ENCODE measurements around the gene SUGP1.

SUGP1 gene

GRCh38 chr19:19342086-19343015 lies 22.0 kb upstream of the SUGP1 start:
- no peak overlapping the region for H3K27ac ChIP-seq (ENCODE audit: low read depth, low read length)
- H3K79me2 ChIP-seq (ENCODE audit: control insufficient read depth, low read length): no peaks in the 10 kb centered on the region
- no peaks in the 10 kb centered on the region for H3K9me3 ChIP-seq (ENCODE audit: control insufficient read depth, insufficient read depth, low read length)
- no peaks in the 10 kb centered on the region for H3K27me3 ChIP-seq (ENCODE audit: control insufficient read depth, low read length)
- H3K4me1 ChIP-seq (ENCODE audit: control insufficient read depth, low read length): no peaks in the 10 kb centered on the region
- TF ChIP-seq EZH2phosphoT487 (IDR thresholded peaks at IDR 0.05; ENCODE audit: borderline replicate concordance, low read length): no peak
- peak; percentile 82 for TF ChIP-seq CTCF (IDR thresholded peaks at IDR 0.05; ENCODE audit: low read depth, low read length, poor library complexity, severe bottlenecking)
- H3F3A ChIP-seq (ENCODE audit: control insufficient read depth, insufficient read depth): no peaks in the 10 kb centered on the region
- H3K9me2 ChIP-seq (replicated peaks; ENCODE audit: control insufficient read depth, low read length): no peaks in the 10 kb centered on the region
- H3K4me3 ChIP-seq (ENCODE audit: low read length): no peak overlapping the region
- peaks cover 77% of the 10 kb centered on the region for H3K36me3 ChIP-seq (ENCODE audit: control insufficient read depth, low read length)
- H4K20me1 ChIP-seq (ENCODE audit: control insufficient read depth, insufficient read depth, low read depth, low read length): no peaks in the 10 kb centered on the region
- no peak overlapping the region for H3K4me2 ChIP-seq (ENCODE audit: low read length)

DNA sequence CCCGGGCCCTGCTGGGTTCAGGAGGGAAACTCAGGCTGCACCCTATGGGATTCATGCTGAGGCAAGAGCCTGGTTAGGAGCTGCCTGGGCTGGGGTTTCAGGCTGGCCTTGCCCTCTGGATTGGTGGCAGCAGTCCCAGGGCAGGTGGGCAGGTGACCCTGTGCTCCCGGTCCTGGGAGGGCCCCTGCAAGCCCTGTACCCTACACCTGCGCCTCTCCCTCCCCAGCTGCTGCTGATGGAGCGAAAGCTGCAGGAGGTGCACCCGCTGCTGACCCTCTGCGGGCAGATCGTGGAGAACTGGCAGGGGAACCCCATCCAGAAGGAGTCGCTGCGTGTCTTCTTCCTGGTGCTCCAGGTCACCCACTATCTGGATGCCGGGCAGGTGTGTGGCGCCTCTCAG lies 20.7 kb upstream of the SUGP1 start:
- Histone ChIP-seq H3K36me3 (ENCODE audit: control insufficient read depth, low read length) (peaks cover 76% of the 10 kb centered on the region), H3K27ac (ENCODE audit: low read depth, low read length) (no peak overlapping the region), H3K9me3 (ENCODE audit: control insufficient read depth, insufficient read depth, low read length) (no peaks in the 10 kb centered on the region), H3F3A (ENCODE audit: control insufficient read depth, insufficient read depth) (no peaks in the 10 kb centered on the region), H3K4me3 (ENCODE audit: low read length) (no peak overlapping the region), H3K4me1 (ENCODE audit: control insufficient read depth, low read length) (no peaks in the 10 kb centered on the region), H3K9me2 (replicated peaks; ENCODE audit: control insufficient read depth, low read length) (no peaks in the 10 kb centered on the region), H3K4me2 (ENCODE audit: low read length) (no peak overlapping the region), H3K27me3 (ENCODE audit: control insufficient read depth, low read length) (no peaks in the 10 kb centered on the region), H3K79me2 (ENCODE audit: control insufficient read depth, low read length) (no peaks in the 10 kb centered on the region), H4K20me1 (ENCODE audit: control insufficient read depth, insufficient read depth, low read depth, low read length) (no peaks in the 10 kb centered on the region)
- TF ChIP-seq CTCF (IDR thresholded peaks at IDR 0.05; ENCODE audit: low read depth, low read length, poor library complexity, severe bottlenecking): no peak
- no peak for TF ChIP-seq EZH2phosphoT487 (IDR thresholded peaks at IDR 0.05; ENCODE audit: borderline replicate concordance, low read length)

DNA sequence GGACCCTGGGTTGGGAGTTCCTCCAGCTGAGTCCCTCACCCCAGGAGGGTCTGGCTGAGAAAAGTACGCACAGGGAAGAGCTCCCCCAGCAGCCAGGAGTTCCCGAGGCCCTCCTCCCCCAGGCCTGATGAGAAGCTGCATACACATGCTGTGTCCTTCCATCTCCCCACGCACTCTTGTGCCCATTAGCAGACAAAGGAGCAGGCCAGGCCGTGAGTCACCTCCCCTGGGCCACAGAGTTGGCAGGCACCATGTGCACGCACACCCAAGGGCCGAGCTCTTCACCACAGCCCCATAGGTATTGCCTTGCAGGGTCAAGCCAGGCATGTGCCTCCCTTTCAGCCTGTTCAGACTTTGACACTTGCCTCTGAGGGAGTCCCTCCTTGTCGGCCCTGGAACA lies 17.8 kb upstream of the SUGP1 start:
- Histone ChIP-seq H3K4me2 (ENCODE audit: low read length) (no peak overlapping the region), H3K27me3 (ENCODE audit: control insufficient read depth, low read length) (no peaks in the 10 kb centered on the region), H3K79me2 (ENCODE audit: control insufficient read depth, low read length) (peaks cover 17% of the 10 kb centered on the region), H3F3A (ENCODE audit: control insufficient read depth, insufficient read depth) (no peaks in the 10 kb centered on the region), H3K9me2 (replicated peaks; ENCODE audit: control insufficient read depth, low read length) (no peaks in the 10 kb centered on the region), H3K36me3 (ENCODE audit: control insufficient read depth, low read length) (peaks cover 74% of the 10 kb centered on the region), H3K4me1 (ENCODE audit: control insufficient read depth, low read length) (no peaks in the 10 kb centered on the region), H3K4me3 (ENCODE audit: low read length) (no peak overlapping the region), H3K9me3 (ENCODE audit: control insufficient read depth, insufficient read depth, low read length) (no peaks in the 10 kb centered on the region), H4K20me1 (ENCODE audit: control insufficient read depth, insufficient read depth, low read depth, low read length) (no peaks in the 10 kb centered on the region), H3K27ac (ENCODE audit: low read depth, low read length) (no peak overlapping the region)
- no peak for TF ChIP-seq CTCF (IDR thresholded peaks at IDR 0.05; ENCODE audit: low read depth, low read length, poor library complexity, severe bottlenecking)
- no peak for TF ChIP-seq EZH2phosphoT487 (IDR thresholded peaks at IDR 0.05; ENCODE audit: borderline replicate concordance, low read length)

All from DOHH2 (cell line).